ENCODE results near the gene KCNJ4.

The KCNJ4 gene

DNA sequence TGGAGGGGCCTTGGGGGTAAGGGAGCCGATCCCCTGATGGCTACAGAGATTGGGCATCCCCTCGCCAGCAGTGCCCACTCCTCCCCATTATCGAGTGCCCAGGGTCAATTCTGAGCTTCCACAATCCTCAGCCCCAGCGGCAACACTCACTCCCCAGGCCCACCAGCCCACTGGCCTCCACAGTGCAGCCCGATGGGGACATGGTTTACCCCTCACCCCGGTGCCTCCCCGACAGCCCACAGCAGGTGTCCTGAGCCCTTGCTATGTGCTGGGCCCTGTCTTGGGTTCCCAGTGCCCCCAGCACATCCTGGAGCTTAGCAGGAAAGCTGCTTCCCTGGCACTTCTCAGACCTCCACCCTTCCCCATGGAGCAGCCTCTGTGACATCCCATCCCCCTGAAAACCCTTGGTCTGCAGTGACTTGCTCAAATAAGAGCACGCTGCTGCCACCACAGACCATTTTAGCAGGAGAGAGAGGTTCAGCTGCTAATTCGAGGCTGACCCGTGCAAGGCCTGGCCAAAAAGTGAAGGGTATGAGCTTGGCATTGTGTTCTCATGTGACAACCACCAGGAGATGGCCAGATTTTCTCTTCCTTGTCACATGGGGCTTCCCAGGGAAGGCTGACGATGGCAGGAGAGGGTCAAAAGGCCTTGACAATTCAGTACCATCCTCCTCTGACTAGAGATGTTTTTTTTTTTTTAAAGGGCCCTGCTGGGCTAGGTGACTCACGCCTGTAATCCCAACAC lies 23.6 kb downstream of the KCNJ4 start:
- DNase-seq (ENCODE audit: low read depth in 3 of 3): no peak

DNA sequence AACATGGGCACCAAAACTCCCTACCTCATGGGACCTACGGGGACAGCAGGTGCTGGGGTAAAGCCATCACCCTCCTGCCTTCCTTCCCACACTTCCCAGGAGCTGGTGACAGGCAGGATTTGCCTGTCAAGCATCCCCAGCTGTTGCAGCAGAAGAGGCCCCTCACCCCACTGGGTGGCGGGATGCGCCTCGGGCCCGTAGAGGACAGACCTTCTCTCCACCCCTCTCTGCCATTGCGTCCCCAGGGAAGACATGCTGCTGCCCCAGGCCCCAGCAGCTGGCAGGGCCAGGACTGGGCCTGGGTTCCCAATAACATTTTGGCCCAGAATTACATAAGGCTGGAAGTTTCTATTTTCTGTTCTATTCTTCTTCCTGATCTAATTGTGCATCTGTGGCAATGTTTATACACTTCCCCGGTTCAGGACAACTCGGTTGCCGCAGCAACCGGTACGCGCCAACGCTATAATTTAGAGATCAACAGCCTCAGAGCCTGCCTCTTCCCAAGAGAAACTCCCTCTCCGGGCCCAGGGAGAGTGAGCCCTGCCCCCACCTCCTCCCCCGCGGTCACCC lies 25.4 kb downstream of the KCNJ4 start:
- no peak for DNase-seq (ENCODE audit: low read depth in 3 of 3)

DNA sequence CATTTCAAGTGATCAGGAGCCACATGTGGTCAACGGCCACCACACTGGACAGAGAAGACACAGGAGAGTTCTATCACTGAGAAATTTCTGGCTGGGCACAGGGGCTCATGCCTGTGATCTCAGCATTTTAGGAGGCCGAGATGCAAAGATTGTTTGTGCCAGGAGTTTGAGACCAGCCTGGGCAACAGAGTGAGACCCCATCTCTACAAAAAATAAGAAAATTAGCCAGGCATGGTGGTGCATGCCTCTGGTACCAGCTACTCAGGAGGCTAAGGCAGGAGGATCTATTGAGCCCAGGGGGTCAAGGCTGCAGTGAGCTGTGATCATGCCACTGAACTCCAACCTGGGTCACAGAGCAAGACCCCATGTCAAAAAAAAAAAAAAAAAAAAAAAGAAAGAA lies 26.3 kb downstream of the KCNJ4 start:
- DNase-seq (ENCODE audit: low read depth in 3 of 3): no peak

DNA sequence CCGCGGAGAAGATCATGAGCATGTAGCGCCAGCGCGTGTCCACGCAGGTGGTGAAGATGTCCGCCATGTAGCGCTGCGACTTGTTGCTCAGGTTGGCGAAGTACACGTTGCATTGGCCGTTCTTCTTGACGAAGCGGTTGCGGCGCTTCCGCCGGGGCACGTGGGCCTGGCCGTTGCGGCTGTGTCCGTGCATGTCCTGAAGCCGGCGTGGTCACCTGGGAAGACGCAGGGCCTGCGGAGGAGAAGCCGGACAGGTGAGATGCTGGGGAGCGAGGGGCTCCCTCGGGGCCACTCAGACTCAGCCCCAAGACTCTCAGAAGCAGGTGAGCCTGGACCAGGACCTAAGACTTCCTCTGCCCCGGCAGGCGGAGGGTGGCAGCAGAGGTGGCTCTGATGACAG lies 27.1 kb downstream of the KCNJ4 start:
- no peak for DNase-seq (ENCODE audit: low read depth in 3 of 3)

DNA sequence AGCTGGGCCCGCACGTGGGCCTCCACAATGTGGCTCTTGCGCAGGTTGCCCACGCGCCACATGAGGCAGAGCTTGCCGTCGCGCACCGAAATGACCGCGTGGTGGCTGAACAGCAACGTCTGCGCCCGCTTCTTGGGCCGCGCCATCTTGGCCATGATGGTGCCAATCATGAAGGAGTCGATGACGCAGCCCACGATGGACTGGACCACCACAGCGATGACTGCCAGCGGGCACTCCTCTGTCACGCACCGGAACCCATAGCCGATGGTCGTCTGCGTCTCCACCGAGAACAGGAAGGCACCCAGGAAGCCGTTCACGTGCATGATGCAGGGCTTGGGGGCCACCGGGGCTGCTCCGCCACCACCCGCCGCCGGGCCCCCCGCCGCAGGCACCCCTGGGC lies 27.5 kb downstream of the KCNJ4 start:
- no peak for DNase-seq (ENCODE audit: low read depth in 3 of 3)

DNA sequence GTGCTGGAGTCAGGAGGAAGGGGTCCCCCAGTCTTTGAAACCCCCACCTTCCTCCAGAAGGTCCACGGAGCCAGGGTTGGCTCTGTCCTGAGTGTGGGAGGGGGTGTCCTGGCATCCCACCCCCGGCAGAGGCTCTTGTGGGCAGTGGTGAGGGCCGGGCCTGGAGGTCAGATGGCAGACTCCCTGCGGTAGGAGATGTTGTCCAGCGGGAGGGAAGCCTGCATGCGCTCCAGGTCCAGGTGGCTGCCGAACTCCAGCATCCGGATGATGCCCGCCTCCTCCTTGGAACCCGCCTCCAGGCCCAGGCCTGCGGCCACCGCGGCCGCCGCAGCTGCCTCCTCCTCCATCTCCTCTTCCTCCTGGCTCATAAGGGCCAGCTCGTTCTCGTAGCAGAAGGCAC lies 28.4 kb downstream of the KCNJ4 start:
- no peak for DNase-seq (ENCODE audit: low read depth in 3 of 3)

DNA sequence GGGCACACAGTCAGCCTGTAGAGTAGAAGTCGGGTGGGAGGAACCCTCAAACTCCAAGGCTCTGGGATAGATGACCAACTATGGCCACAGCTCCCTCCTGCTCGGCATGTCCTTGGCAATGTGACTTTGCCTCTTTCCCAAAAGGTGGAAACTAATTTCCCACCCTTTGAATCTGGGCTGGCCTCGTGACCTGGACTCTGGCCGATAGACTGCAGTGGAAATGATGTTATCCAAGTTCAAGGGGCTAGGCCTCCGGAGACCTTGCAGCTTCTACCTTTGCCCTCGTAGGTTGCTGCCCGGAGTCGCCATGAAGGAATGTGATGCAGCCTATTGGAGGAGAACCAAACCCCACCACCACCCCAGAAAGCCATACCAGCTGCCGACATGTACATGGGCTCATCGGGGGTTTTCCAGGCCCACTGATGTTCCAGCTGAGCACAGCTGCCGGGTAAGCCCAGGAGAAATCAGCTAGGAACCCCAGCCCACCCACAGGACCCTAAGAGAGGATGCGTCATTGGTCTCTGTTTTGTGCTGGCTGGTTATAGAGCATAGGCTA lies 30.4 kb downstream of the KCNJ4 start:
- DNase-seq (ENCODE audit: low read depth in 3 of 3): no peak

DNA sequence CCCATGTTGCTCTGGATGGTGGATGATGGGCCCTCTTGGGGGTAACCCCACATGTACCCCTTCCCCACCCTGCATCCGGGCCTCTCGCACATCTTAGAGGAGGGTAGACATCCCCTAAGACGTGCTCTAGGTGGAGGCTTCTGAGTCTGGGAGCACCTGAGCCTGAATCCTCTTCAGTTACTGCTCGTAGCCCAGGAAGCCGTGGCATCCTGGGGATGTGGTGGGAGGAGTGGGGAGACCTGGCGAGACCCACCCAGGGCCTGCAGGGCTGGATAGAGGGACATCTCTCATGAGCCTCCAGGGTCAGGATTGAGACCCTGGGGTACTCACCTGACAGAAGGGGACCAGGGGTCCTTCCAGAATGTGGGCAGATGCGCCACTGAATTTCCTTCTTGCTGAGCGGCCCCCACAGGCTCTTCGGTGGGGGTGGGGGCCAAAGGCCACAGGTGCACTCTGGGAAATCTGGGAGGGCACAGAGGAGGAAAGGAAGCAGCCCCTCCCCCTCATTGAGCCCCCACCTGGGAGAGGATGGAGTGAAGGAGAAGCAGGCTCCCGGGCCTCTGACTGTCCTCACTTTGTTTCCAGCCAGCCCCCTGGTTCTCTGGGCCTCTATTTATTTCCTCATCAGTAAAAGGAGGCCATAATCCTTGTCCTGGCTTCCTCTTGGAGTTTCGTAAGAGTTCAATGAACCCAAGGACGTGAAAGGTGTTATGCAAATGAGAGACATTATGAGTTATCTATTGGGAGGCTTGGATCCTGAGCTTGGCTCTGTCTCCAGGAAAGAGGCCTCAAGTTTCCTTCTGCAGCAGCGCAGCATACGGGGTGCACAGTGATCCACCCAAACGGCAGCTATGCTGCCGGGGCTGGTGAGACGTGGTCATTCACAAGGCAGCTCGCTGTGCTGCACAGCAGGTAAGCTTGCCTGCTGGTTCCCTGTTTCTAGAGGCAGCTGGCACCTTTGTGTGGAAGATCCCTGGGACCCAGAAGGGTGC lies 31.2 kb downstream of the KCNJ4 start:
- no peak for DNase-seq (ENCODE audit: low read depth in 3 of 3)

DNA sequence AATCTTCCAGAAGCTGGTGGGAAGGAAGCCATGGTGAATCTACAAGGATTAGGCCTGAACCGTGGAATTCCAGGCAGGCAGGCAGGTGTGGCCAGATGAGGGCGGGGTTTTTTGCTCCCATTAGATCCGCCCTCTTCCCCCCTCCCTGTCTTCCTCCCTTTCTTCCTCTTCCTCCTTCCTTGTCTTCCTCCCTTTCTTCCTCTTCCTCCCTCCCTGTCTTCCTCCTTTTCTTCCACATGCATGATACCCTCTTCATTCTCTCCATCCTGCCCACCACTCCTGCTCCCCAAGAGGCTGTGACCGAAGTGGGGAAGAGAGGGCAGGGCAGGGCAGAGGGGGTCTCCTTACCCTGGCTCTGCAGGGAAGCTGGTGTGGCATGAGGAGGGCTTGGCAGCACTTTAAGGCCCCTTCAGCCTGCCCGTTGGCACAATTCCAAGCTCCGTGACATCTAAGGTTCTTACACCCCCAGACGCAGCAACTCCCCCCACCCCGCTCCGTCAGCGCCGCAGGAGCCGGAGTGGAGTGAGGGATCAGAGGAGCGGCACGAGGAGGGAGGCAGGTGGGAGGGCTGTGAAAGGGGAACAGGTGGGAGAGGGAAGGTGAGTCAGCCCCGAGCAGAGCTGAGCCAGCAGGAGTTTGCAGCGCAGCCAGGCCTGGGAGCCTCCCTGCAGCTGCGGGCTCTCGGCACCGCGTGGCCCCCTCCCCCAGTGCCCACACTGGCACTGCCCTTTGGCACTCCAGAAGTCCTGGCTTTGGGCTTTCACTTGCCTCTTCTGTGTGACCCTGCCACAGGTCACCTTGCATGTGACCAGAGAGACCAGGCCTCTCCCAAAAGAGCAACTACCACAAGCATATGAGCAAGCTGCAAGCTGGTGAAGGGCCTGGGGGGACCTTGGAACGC lies 32.1 kb downstream of the KCNJ4 start:
- DNase-seq (ENCODE audit: low read depth in 3 of 3): no peak

DNA sequence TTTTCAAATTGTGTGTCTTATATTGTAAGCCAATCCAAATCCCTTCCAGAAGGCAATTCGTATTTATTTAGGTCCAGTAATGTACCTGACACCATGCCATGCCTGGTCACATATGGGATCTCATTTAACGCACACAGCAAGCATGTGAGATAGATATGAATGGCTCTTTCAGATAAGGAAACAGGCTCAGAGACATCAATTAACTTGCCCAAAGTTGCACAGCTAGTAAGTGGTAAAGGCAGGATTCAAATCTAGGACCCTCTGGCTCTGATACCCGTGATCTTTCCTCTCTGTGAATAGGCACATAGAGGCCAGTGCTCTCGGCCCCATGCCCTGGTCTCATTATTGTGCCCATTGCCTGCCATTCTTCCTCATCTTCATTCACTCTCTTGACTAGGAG lies 34.3 kb downstream of the KCNJ4 start:
- no peak for DNase-seq (ENCODE audit: low read depth in 3 of 3)

DNA sequence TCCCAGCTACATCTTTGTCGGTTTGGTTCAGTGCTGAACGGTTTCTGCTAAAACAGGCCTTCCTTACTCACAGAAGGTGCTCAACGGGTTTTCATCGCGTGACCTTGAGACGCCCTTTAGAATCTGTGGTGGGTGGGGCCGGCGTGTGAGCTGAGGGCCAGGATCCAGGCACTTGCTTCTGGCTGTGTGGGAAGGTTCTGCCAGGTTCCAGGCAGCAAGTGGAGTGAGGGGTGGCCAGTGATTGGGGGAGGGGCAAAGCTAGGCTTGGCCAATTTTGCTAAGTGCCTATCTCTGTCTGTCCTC lies 35.2 kb downstream of the KCNJ4 start:
- DNase-seq (ENCODE audit: low read depth in 3 of 3): no peak

DNA sequence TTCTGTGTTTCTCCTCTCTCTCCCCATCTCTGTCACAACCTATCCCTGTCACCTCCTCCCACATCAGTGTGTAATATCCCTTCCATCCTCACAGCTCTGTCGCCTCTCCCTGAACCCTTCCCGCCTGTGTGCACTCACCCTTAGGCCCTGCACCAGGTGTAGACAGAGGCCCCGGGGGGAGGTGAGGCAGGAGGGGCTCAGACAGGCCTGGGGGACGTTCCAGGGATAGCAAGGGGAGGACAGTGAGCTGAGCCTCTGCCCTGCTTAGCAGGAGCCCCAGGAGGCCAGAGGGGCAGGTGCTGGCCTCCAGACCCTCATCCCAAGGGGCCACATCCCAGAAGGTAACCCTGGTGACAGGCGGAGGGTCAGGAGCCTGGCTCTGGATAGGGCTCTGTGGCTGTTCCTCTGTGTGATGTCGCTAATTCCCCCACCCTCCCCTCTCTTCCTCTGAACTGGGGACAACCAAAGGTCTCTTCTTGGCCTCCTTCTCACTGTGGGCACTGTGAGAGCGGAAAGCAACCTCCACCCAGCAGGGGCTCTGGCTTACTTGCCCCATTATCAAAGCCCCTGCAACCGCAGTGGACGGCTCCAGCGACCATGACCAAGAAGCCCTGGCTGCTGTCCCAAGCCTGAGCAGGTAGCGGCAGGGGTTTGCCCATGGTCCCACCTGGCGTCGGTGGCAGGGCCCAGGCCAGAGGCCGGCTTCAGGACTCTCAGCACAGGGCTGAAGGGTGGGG lies 35.7 kb downstream of the KCNJ4 start:
- DNase-seq (ENCODE audit: low read depth in 3 of 3): no peak

DNA sequence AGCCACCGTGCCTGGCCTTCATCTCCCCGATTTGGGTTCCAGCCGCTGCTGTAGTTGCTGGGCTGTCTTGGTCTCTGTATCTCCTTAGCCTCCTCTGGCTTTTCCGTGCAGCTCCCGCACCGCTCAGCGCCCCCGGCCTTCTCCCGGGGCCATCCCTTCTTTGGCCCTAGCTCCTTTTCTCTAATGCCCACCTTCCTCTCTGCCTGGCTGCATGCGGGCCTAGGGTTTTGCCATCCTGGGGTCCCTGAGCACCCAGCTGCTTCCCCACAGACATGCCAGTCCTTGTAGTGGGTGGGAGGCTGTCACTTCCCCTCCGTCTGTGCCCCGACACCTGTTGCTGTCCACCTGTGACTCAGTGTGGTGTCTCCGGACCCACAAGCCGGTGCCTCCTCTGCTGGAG lies 36.4 kb downstream of the KCNJ4 start:
- no peak for DNase-seq (ENCODE audit: low read depth in 3 of 3)

DNA sequence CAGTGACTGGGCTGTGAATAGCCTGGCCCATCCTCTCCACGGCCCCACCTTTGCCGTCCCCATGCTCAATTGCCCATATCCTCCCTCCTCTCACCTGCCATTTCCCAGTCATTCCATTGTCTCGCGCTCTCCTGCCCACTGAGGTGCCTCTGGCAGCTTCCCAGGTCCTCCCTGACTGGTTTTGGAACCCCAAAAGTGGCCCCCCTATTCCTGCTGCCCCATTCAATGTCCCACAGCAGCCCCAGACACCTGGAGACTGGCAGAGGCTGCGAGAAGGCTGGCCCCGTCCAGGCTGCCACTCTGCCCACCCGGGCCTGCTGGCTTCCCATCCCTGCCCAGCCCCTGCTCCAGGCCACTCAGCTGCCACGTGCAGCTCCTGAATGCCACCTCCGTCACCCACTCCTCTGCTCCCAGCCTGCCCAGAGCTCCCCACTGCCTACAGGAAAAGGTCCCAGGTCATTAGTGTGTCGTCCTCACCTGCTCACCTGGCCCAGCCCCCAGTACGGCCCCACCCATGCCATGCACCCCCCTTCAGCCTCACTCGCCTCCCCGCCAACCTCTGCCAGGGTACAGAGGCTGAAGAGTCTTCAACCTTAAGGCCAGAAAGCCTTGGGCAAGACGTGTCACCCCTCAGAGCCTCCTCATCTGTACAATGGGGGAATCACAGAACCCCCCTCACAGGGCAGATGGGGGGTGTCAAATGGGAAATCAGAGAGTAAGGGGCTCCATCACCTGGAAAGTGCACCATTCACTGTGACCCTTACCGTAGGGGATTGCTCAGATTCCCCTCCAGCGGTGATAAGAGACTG lies 37.5 kb downstream of the KCNJ4 start:
- DNase-seq (ENCODE audit: low read depth in 3 of 3): no peak

DNA sequence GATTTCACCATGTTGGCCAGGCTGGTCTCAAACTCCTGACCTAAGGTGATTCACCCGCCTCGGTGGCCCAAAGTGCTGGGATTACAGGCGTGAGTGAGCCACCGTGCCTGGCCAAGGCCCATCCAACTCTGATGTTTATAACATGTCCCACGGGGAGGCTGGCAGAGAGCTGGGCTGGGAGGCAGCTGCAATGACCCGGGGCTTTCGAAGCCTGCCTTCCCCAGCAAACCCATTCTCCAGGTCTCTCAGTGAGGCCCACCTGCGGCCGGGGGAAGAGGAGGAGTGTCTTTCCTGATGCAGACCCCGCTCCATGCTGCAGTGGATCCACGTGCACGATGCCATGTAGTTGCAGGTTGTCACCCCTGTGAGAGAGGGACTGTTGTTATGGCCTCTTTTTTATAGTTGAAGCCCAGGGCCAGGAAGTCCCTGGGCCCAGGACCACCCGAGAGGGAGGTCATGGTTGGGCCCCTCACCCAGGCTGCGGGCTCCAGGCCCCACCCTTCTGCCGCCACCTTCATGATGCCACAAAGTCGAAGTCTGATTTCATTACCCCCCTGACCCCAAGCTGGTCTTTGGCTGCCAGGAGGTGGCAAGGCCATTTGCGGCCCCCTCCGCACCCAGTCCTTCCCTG lies 38.3 kb downstream of the KCNJ4 start:
- DNase-seq (ENCODE audit: low read depth in 3 of 3): no peak

DNA sequence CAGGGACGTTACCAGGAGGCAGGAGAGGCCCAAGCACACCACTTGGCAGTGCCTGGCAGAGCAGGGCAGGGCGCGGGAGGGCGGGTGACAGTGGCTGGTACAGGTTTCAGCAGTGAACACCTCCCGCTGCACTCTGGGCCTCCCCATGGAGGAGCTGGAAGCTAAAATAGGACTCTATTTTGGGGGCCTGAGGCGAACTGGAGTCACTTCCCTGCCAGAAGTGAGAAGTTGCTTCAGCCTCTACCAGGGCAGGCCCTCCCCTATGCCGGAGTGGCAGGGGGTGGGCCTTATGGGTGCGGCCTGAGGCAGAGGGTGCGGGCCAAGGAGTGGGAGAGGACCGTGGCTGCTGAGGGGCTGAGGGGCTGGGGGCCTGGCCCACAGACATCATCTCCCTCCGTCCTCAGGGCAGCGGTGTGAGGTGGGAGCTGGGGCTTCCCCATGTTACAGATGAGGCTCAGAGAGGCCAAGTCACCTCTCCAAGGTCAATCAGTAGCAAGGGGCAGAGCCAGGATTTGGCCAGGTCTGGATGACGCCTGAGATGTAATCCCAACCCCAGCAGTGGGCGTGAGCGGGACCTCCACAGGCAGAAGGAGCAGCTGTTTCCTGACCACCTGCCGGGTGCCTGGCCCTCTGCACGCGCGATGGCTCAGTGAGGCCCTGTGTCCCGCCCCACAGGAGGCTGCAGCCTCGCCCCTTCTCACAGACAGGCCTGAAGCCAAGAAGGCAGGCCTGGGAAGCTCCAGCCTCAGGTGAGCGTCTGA lies 39.3 kb downstream of the KCNJ4 start:
- no peak for DNase-seq (ENCODE audit: low read depth in 3 of 3)

DNA sequence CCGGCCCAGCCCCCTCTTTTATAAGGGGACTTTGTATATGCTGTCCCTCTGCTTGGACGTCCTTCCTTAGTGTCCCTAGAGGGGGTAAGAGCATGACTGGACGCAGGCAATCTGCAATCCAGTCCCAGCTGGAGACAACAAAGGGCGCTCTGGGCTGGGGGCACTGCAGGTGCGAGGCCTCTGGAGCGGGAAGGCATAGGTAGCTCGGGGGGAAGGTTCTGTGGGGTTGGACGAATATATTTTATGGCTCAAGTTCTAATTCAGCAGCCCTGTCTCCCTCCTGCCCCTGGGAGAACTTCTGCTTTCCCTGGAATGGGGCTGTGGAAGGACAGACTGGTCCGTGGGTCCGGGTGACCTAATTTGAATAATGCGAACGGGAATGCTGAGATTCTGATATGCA lies 40.0 kb downstream of the KCNJ4 start:
- no peak for DNase-seq (ENCODE audit: low read depth in 3 of 3)

DNA sequence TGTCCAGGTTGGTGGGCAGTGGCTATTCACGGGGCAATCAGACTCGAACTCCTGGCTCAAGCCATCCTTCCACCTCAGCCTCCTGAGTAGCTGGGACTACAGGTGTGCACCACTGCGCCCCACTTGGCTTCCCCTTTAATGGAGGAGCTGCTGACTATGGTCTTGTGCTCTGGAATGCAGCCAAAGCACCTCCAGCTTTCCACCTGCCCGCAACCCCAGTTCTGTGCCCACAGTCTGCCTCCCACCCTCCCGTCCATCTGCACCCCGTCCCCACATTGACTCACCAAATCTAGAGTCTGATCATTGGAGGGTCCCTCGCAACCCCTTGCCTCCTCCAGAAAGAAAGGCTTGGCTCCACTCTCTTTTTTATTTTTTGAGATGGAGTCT lies 41.0 kb downstream of the KCNJ4 start:
- DNase-seq (ENCODE audit: low read depth in 3 of 3): no peak

Measured in stimulated activated CD4-positive, alpha-beta T cell treated with anti-CD3 and anti-CD28 coated beads, TNF-alpha, amount 100 ng/mL, for 48 hours (primary cell).